ENCODE data around the gene CMTM5. TPM values are rescaled to one million over a fixed set of nuclear protein-coding genes. Genes with fewer than 3 reads are reported as not detected.

CMTM5 gene
- total RNA-seq, 1 donor from 2014 or later, result not detected

DNA sequence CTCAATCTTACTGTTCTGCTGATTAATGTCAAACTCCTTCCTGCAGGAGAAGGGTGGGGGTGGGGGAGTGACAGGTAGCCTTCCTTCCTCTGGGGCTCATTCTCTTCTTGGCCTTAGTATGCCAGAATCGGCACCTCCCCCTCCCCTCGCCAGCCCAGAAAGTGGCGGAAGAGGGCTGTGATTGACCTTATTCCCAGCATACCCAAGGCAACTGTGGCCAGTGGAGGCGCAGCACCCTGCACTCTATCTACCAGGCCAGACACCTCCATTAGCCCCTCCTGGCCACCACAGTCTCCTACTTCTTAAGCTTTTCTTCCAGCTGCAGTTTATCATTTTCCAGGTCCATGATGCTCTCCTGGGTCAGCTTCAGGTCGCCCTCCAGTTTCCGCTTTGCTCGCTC, 15.8 kb downstream of the CMTM5 start:
- H3K36me3 Mint-ChIP-seq (ENCODE audit: low read depth), result no peaks in the 10 kb centered on the region
- DNase-seq (ENCODE audit: low spot score), result no peak
- no peak overlapping the region for H3K4me3 Mint-ChIP-seq (ENCODE audit: unreplicated experiment)
- TF ChIP-seq, protein P1, sequence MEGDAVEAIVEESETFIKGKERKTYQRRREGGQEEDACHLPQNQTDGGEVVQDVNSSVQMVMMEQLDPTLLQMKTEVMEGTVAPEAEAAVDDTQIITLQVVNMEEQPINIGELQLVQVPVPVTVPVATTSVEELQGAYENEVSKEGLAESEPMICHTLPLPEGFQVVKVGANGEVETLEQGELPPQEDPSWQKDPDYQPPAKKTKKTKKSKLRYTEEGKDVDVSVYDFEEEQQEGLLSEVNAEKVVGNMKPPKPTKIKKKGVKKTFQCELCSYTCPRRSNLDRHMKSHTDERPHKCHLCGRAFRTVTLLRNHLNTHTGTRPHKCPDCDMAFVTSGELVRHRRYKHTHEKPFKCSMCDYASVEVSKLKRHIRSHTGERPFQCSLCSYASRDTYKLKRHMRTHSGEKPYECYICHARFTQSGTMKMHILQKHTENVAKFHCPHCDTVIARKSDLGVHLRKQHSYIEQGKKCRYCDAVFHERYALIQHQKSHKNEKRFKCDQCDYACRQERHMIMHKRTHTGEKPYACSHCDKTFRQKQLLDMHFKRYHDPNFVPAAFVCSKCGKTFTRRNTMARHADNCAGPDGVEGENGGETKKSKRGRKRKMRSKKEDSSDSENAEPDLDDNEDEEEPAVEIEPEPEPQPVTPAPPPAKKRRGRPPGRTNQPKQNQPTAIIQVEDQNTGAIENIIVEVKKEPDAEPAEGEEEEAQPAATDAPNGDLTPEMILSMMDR (IDR thresholded peaks at IDR 0.05), result no peak
- no peaks in the 10 kb centered on the region for H3K9me3 Mint-ChIP-seq (ENCODE audit: low read depth)
- no peaks in the 10 kb centered on the region for H3K4me1 Mint-ChIP-seq (ENCODE audit: low read depth)
- H3K27ac Mint-ChIP-seq (ENCODE audit: unreplicated experiment), result no peak overlapping the region
- peaks cover 40% of the 10 kb centered on the region for H3K27me3 Mint-ChIP-seq (ENCODE audit: low read depth)

- Mint-ChIP-seq H3K9me3 (ENCODE audit: low read depth) (no peaks in the 10 kb centered on the region), H3K36me3 (ENCODE audit: low read depth) (no peaks in the 10 kb centered on the region), H3K4me3 (ENCODE audit: unreplicated experiment) (no peak overlapping the region), H3K27ac (ENCODE audit: unreplicated experiment) (no peak overlapping the region), H3K27me3 (ENCODE audit: low read depth) (peaks cover 29% of the 10 kb centered on the region), H3K4me1 (ENCODE audit: low read depth) (no peaks in the 10 kb centered on the region)
- TF ChIP-seq, protein P1 (IDR thresholded peaks at IDR 0.05), result no peak
- DNase-seq (ENCODE audit: low spot score), result no peak
These were observed 19.3 kb downstream of the CMTM5 start for GRCh38 chr14:23396126-23396525.

GRCh38 chr14:23396781-23397407, 20.0 kb downstream of the CMTM5 start:
- DNase-seq (ENCODE audit: low spot score), result no peak
- Mint-ChIP-seq H3K4me1 (ENCODE audit: low read depth) (no peaks in the 10 kb centered on the region), H3K36me3 (ENCODE audit: low read depth) (no peaks in the 10 kb centered on the region), H3K9me3 (ENCODE audit: low read depth) (no peaks in the 10 kb centered on the region), H3K27me3 (ENCODE audit: low read depth) (peaks cover 31% of the 10 kb centered on the region), H3K4me3 (ENCODE audit: unreplicated experiment) (no peak overlapping the region), H3K27ac (ENCODE audit: unreplicated experiment) (no peak overlapping the region)
- TF ChIP-seq, protein P1 (IDR thresholded peaks at IDR 0.05), result no peak

GRCh38 chr14:23398348-23398747, 21.5 kb downstream of the CMTM5 start:
- Mint-ChIP-seq H3K36me3 (ENCODE audit: low read depth) (no peaks in the 10 kb centered on the region), H3K4me1 (ENCODE audit: low read depth) (no peaks in the 10 kb centered on the region), H3K27me3 (ENCODE audit: low read depth) (peaks cover 33% of the 10 kb centered on the region), H3K27ac (ENCODE audit: unreplicated experiment) (no peak overlapping the region), H3K4me3 (ENCODE audit: unreplicated experiment) (no peak overlapping the region), H3K9me3 (ENCODE audit: low read depth) (no peaks in the 10 kb centered on the region)
- TF ChIP-seq, protein P1 (IDR thresholded peaks at IDR 0.05), result no peak
- DNase-seq (ENCODE audit: low spot score), result no peak

DNA sequence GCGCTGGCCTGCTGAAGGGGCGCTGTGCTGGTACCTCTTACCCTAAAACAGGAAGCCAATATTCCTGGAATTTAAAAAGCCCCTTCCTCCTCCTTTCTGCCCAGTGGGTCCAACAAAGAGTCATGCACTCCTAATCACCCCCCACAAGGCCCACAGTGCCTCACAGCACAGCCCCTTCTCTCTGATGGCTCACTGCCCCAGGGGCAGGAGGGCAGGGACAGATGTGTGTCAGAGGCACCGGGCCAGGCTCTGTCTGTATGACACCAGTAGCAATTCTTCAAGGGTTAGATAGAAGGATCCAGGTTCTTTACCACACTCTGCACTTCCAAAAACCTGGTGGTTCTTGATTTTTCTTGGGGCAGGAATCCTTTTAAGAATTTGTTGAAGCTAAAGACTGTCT, 22.3 kb downstream of the CMTM5 start:
- H3K4me3 Mint-ChIP-seq (ENCODE audit: unreplicated experiment), result no peak overlapping the region
- TF ChIP-seq, protein P1 (IDR thresholded peaks at IDR 0.05), result no peak
- peaks cover 34% of the 10 kb centered on the region for H3K27me3 Mint-ChIP-seq (ENCODE audit: low read depth)
- no peaks in the 10 kb centered on the region for H3K4me1 Mint-ChIP-seq (ENCODE audit: low read depth)
- H3K36me3 Mint-ChIP-seq (ENCODE audit: low read depth), result no peaks in the 10 kb centered on the region
- H3K27ac Mint-ChIP-seq (ENCODE audit: unreplicated experiment), result no peak overlapping the region
- DNase-seq (ENCODE audit: low spot score), result no peak
- no peaks in the 10 kb centered on the region for H3K9me3 Mint-ChIP-seq (ENCODE audit: low read depth)
